Stimulated activated CD8-positive, alpha-beta memory T cell treated with anti-CD3 and anti-CD28 coated beads, Interleukin-4, amount 100 ng/mL, for 1 hour (primary cell): ENCODE data around the gene SMTNL2.
"Not testable (repeated sequence)": the region's sequence is repeated elsewhere in the genome, so short reads cannot be mapped to it uniquely, and the experiment has no call there.

ENCODE experiments used
- DNase-seq, 2 donors: peaks; one replicate each; pipeline ENCODE4 v3.0.0-alpha.2; 2020; ENCODE audit warnings: low read depth in 2 of 2, low spot score in 1 of 2

SMTNL2 gene

DNA sequence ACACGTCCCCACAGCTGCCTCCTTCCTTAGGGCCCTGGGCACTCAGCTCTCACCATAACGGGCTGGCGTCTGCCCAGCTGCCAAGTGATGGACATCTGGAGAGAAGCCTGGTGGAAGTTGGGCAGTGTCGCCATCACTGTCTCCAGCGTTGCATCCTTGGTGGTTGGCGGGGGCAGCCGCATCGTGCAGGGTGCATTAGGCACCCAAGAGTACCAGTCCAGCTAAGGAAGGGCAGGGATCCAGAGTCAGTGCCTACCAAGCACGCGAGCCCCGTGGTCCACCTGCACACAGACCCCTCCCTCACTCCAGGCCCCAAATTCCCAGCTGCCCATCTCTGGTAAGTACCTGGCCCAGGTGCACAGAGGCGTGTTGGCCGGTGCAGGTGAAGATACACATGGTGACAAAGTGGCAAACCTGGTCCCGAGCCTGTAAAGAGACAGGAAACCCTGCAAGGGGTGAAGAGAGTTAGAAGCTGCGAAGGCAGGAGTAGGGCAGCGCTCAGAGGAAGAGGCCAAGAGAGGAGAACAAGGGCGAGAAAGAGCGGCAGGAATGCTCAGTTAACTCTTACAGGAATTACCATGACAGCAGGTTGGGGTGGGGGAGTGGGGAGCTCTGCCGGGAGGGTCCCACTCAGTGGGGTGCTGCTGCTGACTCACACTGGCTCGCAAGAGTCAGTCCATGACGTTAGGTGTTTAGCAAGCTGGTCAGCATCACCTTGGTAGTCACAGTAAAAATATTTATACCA, 47.7 kb downstream of the SMTNL2 start:
- no peak for DNase-seq

DNA sequence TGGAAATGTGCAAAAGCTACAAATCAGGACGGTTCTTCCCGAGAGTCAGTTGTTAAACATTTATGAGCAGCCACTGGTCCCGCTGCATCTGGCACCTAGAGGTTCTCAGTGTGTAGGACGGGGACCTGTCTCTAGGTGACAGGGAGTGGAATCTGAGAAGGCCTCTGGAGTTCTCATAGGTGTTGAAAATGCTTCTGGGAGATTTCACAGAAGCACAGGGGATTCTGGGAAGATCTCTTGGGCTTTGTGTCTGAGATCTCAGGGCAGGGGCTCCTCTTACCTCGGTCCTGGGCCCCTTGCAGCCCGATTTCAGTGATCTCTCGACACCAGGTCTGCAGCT, 48.2 kb downstream of the SMTNL2 start:
- no peak for DNase-seq

DNA sequence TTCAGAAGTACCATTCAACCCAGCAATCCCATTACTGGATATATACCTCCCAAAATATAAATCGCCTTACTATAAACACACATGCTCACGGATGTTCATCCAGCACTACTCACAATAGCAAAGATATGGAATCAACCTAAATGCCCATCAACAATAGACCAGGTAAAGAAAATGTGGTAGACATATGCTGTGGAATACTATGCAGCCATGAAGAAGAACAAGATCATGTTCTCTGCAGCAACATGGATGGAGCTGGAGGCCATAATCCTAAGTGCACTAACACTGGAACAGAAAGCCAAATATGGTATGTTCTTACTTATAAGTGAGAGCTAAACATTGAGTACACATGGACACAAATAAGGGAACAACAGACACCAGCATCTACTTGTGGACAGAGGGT, 49.3 kb downstream of the SMTNL2 start:
- no peak for DNase-seq

DNA sequence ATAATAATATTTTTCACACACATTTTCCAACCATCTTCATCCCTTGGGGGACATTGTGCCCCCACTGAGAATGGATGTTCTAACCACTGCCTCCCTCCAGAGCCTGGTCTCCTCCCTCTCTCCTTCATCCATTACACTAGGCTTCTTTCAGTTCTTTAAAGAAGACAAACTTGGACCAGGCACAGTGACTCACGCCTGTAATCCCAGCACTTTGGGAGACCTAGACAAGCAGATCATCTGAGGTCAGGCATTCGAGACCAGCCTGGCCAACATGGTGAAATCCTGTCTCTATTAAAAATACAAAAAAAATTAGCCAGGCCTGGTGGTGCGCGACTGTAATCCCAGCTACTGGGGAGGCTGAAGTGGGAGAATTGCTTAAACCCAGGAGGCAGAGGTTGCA, 50.6 kb downstream of the SMTNL2 start:
- DNase-seq = no peak

DNA sequence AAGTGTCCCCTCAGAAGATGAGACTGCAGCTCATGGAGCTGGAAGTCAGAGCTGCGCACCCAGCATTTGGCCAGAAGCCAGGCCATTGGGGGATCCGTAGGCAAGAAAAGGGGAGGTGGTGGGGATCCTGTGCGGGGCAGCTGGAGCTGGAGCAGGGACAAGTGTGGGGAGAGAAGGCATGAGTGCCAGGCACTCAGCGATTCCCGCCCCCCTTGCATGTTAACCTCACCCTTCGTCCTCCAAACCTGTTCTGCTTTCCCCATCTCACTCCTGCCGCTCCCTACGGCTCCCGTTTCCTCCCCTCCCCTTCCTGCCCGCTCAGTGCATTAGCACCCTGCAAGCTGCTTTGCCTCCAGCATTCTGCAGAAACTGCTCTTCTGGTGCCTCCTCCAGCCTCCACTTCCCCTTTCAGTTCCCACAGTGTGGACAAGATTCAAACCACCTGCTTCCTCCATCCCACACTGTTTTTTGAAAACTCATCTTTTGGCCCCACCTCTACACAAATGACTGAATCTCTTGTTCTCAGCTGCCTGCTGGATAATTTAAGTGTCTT, 51.6 kb downstream of the SMTNL2 start:
- DNase-seq = no peak

DNA sequence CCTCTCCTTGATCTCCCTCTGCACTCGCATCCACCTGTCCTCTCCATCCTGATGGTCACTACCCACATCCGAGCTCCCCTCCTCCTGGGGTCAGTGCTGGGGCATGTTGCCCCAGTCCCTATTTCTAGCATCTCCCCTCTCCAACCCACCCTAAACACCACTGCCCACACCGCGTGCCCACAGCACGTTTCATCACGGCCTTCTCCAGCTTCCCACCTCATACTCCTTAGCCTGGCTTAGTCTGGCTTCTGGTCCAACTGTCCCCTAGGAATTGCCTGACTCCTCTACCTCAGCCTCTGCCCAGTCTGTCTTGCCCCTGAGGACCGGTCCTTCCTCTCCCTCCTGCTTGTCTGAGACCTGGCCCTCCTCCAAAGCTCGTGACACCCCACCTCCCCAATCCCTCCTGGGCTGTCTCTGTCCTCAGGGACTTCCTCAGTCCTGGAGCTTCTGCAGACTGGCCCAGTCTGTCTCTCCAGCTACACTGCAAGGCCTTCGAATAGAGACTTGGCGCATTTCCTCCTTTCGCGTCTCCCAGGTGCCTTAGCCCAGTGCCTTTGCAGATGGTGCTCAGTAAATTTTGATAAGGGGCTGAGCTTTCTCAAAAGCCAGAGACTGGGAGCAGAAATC, 52.3 kb downstream of the SMTNL2 start:
- DNase-seq = no peak

DNA sequence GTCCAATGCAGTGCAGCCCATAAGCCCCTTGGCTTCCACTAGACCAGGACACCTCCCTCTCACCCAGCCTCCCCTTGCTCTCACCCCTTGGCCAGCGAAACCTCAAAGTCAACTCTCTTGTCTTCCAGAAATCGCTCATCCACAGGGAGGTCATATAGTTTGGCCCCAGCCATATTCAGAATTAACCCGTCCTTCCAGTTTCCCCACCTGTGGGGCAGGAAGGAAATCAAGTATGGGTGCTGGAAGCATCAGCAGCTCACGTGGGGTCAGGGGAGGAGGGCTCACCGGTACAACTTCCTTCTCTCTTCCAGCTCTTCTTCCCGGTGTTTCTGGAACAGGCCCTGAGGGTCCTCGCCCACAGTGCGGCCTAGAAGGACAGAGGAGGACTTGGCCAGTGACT, 54.4 kb downstream of the SMTNL2 start:
- DNase-seq = not testable (repeated sequence)

DNA sequence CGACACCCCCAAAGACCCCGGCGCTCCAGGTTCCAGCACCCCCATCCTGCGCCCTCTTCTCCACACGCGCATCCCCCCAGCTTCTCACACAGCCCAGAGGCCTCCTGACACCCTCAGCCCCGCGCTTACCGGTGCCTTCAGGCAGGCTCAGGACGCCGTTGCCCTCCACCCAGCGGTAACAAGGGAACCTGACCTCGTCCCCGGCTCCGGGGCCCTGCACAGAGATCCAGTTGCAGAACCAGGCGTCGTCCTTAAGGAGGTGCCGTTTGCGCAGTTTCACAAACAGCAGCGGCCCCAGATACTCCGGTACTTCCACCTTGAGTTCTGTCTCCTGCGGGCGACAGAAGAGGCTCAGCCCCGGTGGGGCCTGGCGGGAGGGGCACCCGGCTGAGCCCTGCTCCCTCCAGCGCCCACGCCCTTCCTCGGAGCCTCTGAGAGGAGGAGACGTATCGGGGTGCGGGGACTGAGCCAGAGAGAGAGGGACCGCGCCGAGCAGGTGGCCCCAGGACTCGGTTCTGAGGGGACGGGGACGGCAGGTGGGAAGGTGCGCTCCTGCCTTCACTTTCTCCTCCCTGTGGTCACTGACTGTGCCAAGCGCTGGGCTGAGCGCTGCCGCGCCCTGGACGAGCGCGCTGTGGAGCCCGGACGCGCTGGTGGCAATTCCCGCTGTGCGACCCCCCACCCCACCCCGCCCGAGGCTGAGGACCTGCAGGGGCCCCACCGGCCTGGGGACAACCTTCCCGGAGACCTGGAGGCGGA, 55.2 kb downstream of the SMTNL2 start:
- DNase-seq = not testable (repeated sequence)

DNA sequence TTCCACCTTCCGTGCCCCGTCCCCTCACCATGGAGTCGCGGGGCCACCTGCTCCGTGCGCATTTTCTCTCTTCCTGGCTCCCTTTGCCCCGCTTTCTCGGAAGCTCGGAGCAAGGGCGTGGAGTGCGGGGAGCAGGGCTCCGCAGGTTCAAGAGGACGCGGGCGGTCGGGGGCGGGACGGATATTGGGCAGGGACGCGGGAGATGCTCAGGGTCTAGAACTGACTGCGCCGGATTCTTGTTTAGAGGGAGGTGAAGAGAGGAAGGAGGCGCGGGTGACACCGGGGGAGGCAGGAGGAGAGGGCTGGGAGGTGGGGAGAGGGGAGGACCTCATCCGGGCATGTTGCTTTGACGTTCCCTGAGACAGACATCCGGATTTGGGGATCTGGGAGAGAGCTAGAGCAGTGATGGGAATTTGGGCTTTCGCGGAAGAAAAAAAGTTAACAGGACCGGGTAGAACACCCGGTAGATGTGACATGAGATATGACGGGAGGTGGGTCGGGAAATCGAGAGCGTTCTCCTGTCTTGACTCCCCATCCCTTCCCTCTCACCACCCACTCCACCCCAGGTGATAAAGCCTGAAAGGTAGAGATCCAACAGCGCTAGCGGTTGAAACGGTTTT, 56.4 kb downstream of the SMTNL2 start:
- not testable (repeated sequence) for DNase-seq

DNA sequence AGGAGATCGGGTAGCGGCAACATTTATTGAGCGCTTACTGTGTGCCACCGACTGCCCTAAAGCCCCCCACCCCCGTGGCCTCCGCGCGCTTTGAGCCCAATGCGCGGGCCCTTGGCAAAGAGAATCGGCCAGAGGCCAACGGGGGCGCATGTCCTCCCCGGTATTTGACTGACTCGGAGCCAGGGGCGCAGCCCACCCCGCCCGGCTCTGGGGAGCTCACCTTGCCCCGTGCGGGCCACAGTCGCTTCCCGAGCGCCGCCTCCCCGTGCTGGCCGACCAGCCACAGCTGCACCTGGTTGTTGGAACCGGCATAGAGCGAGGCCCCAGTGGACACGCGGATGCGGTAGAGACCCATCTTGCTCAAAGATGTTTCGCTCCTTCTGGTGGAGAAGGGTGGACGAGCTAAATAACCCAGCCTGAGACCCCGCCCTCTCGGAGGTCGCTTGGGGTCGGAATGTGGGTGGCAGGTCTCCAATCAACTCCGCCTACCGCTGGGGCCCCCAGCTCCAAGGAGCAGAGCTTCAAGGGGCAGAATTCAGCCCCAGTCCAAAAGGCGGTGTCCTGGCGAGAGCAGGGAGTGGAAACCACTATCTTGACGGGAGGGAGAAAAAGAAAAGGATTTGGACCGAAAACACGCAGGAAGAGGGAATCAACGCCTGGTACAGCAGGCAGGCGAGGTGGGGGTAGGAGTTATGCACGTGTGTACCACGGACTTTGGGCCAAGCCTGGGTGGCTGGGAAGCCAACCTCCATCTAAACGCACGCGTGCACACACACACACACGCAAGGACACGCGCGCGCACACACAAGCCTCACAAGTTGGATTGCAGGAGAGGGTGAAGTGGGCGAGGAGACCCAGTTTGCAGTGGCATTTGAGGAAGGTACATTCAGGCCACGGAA, 57.2 kb downstream of the SMTNL2 start, which contains the start of gene ALOX15:
Gene ALOX15, minus strand, starts transcription at position 382 of the 899 bp plus-strand sequence. Its CDS starts 27 bp downstream, at position 355.
- DNase-seq = no peak

DNA sequence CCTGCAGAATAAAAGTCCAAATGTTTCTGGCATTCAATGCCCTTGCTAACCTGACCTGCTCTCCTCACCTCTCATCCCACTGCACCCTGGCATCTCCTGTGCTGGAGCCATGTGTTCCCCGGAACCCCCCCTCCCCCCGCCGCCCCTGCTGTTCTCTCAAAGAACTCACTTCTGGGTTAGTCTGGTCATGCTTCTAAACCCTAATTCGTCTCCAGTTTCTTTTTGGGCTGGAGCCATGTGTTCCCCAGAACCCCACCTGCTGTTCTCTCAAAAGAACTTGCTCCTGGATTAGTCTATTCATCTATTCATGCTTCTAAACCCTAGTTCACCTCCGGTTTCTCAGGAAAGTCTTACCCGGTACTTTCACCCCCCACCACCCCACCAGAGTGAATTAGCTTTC, 58.0 kb downstream of the SMTNL2 start:
- no peak for DNase-seq

DNA sequence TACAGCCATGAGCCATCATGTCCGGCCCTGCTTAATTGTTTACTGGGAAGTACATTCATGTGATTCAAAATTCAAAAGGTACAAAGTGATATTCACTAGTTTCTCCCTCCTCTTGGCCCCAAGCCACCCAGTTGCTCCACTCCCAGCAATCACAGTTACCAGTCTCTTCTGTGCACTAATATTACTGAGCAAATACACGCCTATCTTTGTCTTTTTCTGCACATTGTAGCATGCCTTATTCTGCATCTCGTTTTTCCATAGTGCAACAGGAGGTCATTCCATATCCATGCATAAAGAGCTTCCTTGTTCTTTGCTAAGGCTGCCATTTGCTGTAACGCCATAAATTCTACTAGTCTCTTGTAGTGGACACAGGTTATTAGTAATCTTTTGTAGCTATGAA, 59.3 kb downstream of the SMTNL2 start:
- no peak for DNase-seq

DNA sequence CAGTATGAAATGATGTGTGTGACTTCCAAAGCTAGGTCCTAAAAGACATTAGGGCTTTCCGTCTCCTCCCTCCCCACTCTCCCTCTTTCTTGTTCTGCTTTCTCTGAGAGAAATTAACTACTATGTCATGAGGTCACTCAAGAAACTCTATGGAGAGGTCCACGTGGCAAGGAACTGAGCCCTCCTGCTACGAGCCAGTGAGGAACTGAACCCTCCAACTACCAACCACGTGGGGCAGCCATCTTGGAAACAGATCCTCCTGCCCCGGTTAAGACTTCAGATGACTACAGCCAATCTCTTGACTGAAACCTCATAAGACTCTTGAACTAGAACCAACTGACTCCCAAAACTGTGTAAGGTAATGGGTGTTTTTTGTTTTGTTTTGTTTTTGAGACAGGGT, 61.3 kb downstream of the SMTNL2 start:
- no peak for DNase-seq

DNA sequence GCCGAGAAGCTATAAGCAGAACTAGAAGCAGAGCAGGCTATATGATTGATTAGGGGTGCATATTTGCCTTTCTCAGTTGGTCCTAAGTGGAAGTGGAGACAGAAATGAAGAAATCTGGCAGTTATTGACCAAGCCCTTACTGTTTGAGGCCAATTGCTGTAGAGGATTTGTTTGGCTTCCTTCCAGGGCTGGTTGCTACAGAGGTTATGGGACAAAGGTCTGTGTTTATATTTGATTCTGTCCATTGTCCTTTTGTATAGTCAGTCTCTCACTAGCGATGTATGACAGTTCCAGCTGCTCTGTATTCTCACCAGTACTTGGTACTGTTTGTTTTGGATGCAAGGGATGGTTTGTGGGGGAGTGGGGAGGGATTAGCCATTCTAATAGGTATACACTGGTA, 64.4 kb downstream of the SMTNL2 start:
- DNase-seq = no peak

DNA sequence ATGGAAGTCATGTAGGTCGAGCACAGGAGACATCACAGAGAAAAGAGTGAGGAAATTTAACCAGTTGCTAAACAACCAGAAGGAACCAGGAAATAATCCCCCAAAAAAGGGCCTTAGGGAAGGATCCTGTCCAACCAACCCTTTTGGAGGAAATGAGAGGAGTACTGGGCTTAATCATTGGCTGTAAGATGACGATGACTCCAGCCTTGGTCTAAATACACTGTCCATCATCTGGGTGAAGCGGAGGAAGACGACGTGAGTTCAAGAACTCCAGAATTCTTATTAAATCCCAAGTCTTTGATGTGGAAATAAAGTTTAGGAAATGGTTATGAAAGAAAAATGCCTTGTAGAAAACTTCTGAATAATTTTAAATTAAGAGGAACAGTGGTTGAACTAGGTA, 68.7 kb downstream of the SMTNL2 start:
- no peak for DNase-seq

DNA sequence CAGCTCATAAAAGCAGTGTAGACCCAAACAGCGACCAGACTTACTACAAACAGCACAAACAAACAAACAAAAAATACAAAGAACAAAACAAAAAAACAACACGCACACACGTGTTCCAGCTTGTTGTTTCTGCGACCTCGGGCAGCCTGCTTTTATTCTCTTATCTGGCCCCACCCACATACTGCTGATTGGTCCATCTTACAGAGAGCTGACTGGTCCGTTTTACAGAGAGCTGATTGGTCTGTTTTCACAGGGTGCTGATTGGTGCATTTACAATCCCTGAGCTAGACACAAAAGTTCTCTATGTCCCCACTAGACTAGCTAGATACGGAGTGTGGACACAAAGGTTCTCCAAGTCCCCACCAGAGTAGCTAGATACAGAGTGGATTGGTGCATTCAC, 71.6 kb downstream of the SMTNL2 start:
- DNase-seq = not testable (repeated sequence)

DNA sequence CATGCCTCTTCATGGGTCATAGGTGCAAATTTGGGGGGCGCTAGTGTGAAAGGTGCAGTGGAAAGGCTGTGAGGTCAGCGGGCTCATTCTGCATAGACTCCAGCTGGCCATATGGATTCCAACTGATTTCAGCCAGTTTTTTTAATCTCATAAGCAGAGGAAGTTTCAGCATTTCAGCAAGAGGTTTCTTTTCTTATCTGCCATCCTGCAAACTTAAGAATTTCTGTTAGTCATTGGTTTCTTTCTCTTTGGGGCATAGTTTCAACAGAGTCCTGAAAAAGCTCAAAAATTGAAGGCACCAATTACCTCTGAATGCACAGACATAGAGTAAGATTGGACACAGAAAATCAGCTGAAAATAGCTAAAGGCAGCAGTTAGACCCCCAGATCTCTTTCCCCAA, 73.3 kb downstream of the SMTNL2 start:
- DNase-seq = no peak
